GM23248 (cell line): ENCODE data around the gene RPS24. TPM values are rescaled to one million over a fixed set of nuclear protein-coding genes. Genes with fewer than 3 reads are reported as not detected.
"Not testable (repeated sequence)": the region's sequence is repeated elsewhere in the genome, so short reads cannot be mapped to it uniquely, and the experiment has no call there.

Source experiments
- DNase-seq: peaks from one replicate; pipeline ENCODE4 v3.0.0-alpha.2; 2015
- H2AFZ ChIP-seq: fragments of 200-600 bp; sonication (generic); 2 replicates; pipeline ENCODE4 v1.6.1; 2016; ENCODE audit warnings: antibody characterized with exemption
- H3F3A ChIP-seq: fragments of 200-600 bp; sonication (generic); 2 replicates; pipeline ENCODE4 v1.6.1; 2016; ENCODE audit warnings: mild to moderate bottlenecking, antibody characterized with exemption, mixed run types; ENCODE audit not compliant: insufficient read depth
- H3K27ac ChIP-seq: fragments of 200-600 bp; sonication (generic); 2 replicates; pipeline ENCODE4 v1.5.1; 2016; ENCODE audit warnings: mild to moderate bottlenecking
- H3K27me3 ChIP-seq: fragments of 200-600 bp; sonication (generic); replicated peaks from 2 replicates; pipeline ENCODE4 v1.6.1; 2016; ENCODE audit warnings: mild to moderate bottlenecking; ENCODE audit not compliant: insufficient read depth
- H3K36me3 ChIP-seq: fragments of 200-600 bp; sonication (generic); 2 replicates; pipeline ENCODE4 v1.6.1; 2016; ENCODE audit warnings: low read depth, mild to moderate bottlenecking
- H3K4me1 ChIP-seq: fragments of 200-600 bp; sonication (generic); 2 replicates; pipeline ENCODE4 v1.6.1; 2016; ENCODE audit warnings: mild to moderate bottlenecking; ENCODE audit not compliant: insufficient read depth
- H3K4me2 ChIP-seq: fragments of 200-600 bp; sonication (generic); one replicate; pipeline ENCODE4 v1.6.1; 2016; ENCODE audit warnings: mild to moderate bottlenecking; ENCODE audit not compliant: unreplicated experiment
- H3K4me3 ChIP-seq: fragments of 200-600 bp; sonication (generic); 2 replicates; pipeline ENCODE4 v1.5.1; 2016; ENCODE audit warnings: mild to moderate bottlenecking
- H3K79me2 ChIP-seq: fragments of 200-600 bp; sonication (generic); 2 replicates; pipeline ENCODE4 v1.6.1; 2016; ENCODE audit warnings: mild to moderate bottlenecking; ENCODE audit not compliant: insufficient read depth
- H3K9ac ChIP-seq: fragments of 200-600 bp; sonication (generic); 2 replicates; pipeline ENCODE4 v1.6.1; 2016; ENCODE audit warnings: mild to moderate bottlenecking
- H3K9me2 ChIP-seq: fragments of 200-600 bp; sonication (generic); 2 replicates; pipeline ENCODE4 v1.6.1; 2016; ENCODE audit warnings: mixed run types, mild to moderate bottlenecking, moderate library complexity; ENCODE audit not compliant: insufficient read depth
- H3K9me3 ChIP-seq: fragments of 200-600 bp; sonication (generic); one replicate; pipeline ENCODE4 v1.6.1; 2017; ENCODE audit warnings: low read depth
- H4K20me1 ChIP-seq: fragments of 200-600 bp; sonication (generic); 2 replicates; pipeline ENCODE4 v1.6.0; 2016; ENCODE audit not compliant: insufficient read depth
- EZH2 ChIP-seq: fragments of 200-600 bp; sonication (generic); IDR thresholded peaks from 2 replicates; pipeline ENCODE4 v1.6.1; 2018; ENCODE audit warnings: antibody characterized with exemption, mild to moderate bottlenecking; ENCODE audit not compliant: insufficient read depth, poor library complexity, severe bottlenecking
- EZH2phosphoT487 ChIP-seq: fragments of 200-600 bp; sonication (generic); IDR thresholded peaks from 2 replicates; pipeline ENCODE4 v1.6.1; 2018; ENCODE audit warnings: antibody characterized with exemption, moderate library complexity, mild to moderate bottlenecking, low read depth; ENCODE audit not compliant: insufficient read depth
- WGBS, 2 experiments: methylation state at CpG; one replicate each; pipeline ENCODE4 v1.1.6; 2015 to 2017; ENCODE audit warnings: low lambda C conversion rate in 2 of 2, low coverage in 1 of 2; ENCODE audit errors: missing lambda C conversion rate in 2 of 2; 5-methylcytosine and 5-hydroxymethylcytosine counted together
- in situ Hi-C: fragments of 300-500 bp; cut with MboI; formaldehyde crosslinking; loops from 2 replicates; pipeline ENCODE4 v1.15.0; 2020
- polyA plus RNA-seq: library from polyadenylated mRNA; unstranded; fragments of >200 nt; fragmentation: Nextera tagmentation; extraction: Ambion mirVana; gene quantifications from 2 replicates; pipeline ENCODE4 v1.2.1, GENCODE V29; 2016
- total RNA-seq: library from RNA; depleted of rRNA; stranded (reverse); fragments of >200 nt; shearing (Covaris generic); gene quantifications from 2 replicates; pipeline ENCODE4 v1.2.3, GENCODE V29; 2014

RPS24 gene
- total and polyA plus RNA-seq, 2 experiments from 2014 or later, result 660 to 1,653 TPM

DNA sequence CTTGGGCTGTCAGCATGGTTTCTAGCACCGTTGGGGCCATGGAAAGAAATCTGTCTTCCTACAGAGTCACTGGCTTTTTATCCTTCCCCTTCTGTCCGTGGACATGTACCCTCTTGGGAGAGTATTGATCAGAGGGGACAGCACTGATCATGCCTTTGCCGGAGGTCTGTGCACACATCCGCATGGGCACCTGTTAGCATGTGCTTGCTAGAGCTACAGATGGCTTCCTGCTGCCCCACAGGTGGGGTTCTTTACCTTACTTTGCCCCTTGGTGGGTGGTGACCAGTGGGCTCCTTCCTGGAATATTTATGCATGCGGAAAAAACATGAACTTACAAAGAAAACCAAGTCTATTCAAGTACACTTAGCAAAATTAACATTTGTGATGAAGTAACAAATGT is 24.9 kb downstream of the RPS24 start:
- WGBS, 2 experiments, result 74 to 83% methylated on average over 5 of the region's 5 CpGs
- in situ Hi-C loops, result no loop called here
- no peak overlapping the region for H3K27ac ChIP-seq

DNA sequence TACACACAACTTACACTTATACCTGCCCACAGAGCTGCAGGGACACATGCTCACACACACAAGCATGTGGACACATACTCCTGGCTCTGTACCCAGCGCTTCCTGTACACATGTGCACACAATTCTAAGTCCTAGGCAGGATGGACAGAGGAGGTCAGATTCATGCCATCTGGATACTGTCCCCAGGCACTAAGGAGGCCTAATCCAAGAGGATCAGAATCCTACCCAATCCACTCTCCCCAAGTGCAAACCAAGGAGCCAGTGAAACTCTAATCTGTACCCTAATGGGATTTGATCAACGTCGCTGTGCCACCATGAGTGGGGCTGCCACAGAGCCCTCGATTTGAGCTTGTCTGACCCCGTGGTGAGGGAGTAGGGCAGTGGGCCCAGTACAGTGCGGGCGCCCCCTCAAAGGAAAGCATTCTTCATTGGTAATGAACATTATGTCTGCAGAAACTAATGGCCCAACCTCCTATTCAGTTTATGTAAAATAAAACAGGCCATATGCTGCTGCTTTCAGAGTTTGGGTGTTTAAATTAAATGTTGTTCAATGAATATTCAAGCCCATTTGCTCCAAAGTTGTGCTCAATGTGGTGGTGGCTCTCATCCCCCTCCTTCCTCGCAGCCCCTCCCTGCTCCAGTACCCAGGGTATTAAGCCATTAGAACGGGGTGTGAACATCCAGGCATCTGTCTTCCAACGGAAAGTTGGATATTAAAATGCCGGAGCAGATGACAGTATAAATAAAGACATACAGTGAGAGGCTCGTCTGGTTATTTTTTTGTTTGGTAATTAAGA is 26.4 kb downstream of the RPS24 start:
- DNase-seq, result no peak
- H3K4me2 ChIP-seq, result no peak overlapping the region
- TF ChIP-seq EZH2phosphoT487 (no peak), EZH2 (no peak)
- H3K4me3 ChIP-seq, result no peak overlapping the region
- H3K36me3 ChIP-seq, result no peaks in the 10 kb centered on the region
- H4K20me1 ChIP-seq, result no peaks in the 10 kb centered on the region
- H3K9me3 ChIP-seq, result no peaks in the 10 kb centered on the region
- no peak overlapping the region for H3K27ac ChIP-seq
- no peak overlapping the region for H2AFZ ChIP-seq
- H3K27me3 ChIP-seq, result no peaks in the 10 kb centered on the region
- no peaks in the 10 kb centered on the region for H3K79me2 ChIP-seq
- H3K9me2 ChIP-seq, result no peaks in the 10 kb centered on the region
- no peaks in the 10 kb centered on the region for H3F3A ChIP-seq
- in situ Hi-C loops, result no loop called here
- H3K4me1 ChIP-seq, result no peaks in the 10 kb centered on the region
- no peak overlapping the region for H3K9ac ChIP-seq
- WGBS, 2 experiments, result 59 to 62% methylated on average over 12 of the region's 12 CpGs

More for the DNA sequence above, 24.9 kb downstream of the RPS24 start:
- no peaks in the 10 kb centered on the region for H3K27me3 ChIP-seq
- H3K79me2 ChIP-seq, result no peaks in the 10 kb centered on the region
- H3K36me3 ChIP-seq, result no peaks in the 10 kb centered on the region
- H3K4me1 ChIP-seq, result peaks cover 5% of the 10 kb centered on the region
- no peak overlapping the region for H3K4me3 ChIP-seq
- no peak overlapping the region for H3K4me2 ChIP-seq
- no peaks in the 10 kb centered on the region for H3F3A ChIP-seq
- no peaks in the 10 kb centered on the region for H3K9me3 ChIP-seq
- no peak for TF ChIP-seq EZH2
- TF ChIP-seq EZH2phosphoT487, result no peak
- no peaks in the 10 kb centered on the region for H3K9me2 ChIP-seq
- H4K20me1 ChIP-seq, result no peaks in the 10 kb centered on the region
- no peak overlapping the region for H2AFZ ChIP-seq
- no peak overlapping the region for H3K9ac ChIP-seq
- DNase-seq, result no peak

DNA sequence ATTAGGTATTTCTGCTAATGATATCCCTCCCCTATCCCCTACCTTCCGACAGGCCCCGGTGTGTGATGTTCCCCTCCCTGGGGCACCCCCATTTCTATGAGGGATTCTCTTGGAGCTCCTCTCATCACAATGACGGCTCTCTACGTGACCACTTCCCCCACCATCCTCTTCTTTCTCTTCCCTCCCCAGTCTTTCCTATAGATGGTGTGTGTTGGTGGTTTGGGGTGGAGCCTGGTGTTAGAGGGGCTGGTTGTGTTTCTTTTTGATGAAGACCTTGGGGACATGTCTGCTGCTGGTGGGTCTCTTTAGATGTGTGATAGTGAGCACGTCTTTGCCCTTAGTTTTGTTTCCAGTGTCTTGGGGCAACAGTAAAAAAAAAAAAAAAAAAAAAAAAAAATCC is 28.6 kb downstream of the RPS24 start:
- H3K79me2 ChIP-seq, result no peaks in the 10 kb centered on the region
- in situ Hi-C loops, result no loop called here
- H3F3A ChIP-seq, result no peaks in the 10 kb centered on the region
- DNase-seq, result no peak
- H3K9ac ChIP-seq, result no peak overlapping the region
- H3K4me2 ChIP-seq, result no peak overlapping the region
- H2AFZ ChIP-seq, result no peak overlapping the region
- H3K9me3 ChIP-seq, result no peaks in the 10 kb centered on the region
- H3K36me3 ChIP-seq, result no peaks in the 10 kb centered on the region
- 68 to 70% methylated on average over 5 of the region's 5 CpGs for WGBS, 2 experiments
- no peak overlapping the region for H3K4me3 ChIP-seq
- H3K27me3 ChIP-seq, result no peaks in the 10 kb centered on the region
- no peaks in the 10 kb centered on the region for H3K4me1 ChIP-seq
- H4K20me1 ChIP-seq, result no peaks in the 10 kb centered on the region
- TF ChIP-seq EZH2phosphoT487 (no peak), EZH2 (no peak)
- no peak overlapping the region for H3K27ac ChIP-seq
- no peaks in the 10 kb centered on the region for H3K9me2 ChIP-seq

DNA sequence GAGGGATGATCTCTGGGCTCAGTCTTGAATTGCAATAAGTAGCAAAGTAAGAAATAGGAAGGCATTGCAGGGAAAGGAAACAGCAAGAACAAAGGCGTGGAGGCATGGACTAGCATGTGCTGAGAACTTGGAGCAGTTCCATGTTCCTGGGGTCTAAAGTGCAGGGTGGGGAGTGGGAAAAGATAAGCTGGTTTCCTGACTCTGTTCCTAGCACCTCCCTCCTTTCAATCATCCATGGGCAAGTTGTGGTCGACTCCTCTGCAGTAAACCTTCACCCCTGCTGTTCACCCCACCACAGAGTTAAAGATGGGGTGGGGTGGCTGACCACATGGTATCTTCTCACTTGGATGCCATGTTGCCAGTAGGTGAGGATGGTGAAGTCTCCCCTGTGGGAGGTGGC is 29.6 kb downstream of the RPS24 start:
- in situ Hi-C loops, result no loop called here
- Histone ChIP-seq H2AFZ (no peak overlapping the region), H3K36me3 (no peaks in the 10 kb centered on the region), H3F3A (no peaks in the 10 kb centered on the region), H3K27me3 (no peaks in the 10 kb centered on the region), H3K9ac (no peak overlapping the region), H3K9me2 (no peaks in the 10 kb centered on the region), H3K4me3 (no peak overlapping the region), H4K20me1 (no peaks in the 10 kb centered on the region), H3K79me2 (no peaks in the 10 kb centered on the region), H3K9me3 (no peaks in the 10 kb centered on the region), H3K4me1 (no peaks in the 10 kb centered on the region), H3K27ac (no peak overlapping the region), H3K4me2 (no peak overlapping the region)
- no peak for DNase-seq
- WGBS, 2 experiments, result 76 to 87% methylated on average over 2 of the region's 2 CpGs
- TF ChIP-seq EZH2phosphoT487 (no peak), EZH2 (no peak)

DNA sequence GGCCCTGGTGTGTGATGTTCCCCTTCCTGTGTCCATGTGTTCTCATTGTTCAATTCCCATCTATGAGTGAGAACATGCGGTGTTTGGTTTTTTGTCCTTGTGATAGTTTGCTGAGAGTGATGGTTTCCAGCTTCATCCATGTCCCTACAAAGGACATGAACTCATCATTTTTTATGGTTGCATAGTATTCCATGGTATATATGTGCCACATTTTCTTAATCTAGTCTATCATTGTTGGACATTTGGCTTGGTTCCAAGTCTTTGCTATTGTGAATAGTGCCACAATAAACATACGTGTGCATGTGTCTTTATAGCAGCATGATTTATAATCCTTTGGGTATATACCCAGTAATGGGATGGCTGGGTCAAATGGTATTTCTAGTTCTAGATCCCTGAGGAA is 31.3 kb downstream of the RPS24 start:
- H3K9ac ChIP-seq, H4K20me1 ChIP-seq, in situ Hi-C loops, H2AFZ ChIP-seq, H3K4me1 ChIP-seq, H3F3A ChIP-seq, H3K9me3 ChIP-seq, H3K4me3 ChIP-seq, H3K4me2 ChIP-seq, H3K27me3 ChIP-seq, H3K36me3 ChIP-seq, H3K27ac ChIP-seq, H3K79me2 ChIP-seq, DNase-seq, H3K9me2 ChIP-seq: not testable (repeated sequence)
- 90 to 100% methylated on average over 1 of the region's 2 CpGs for whole genome bisulfite sequencing, 2 experiments
